ENCODE data around the gene OR7A5.
"Not testable (repeated sequence)": the region's sequence is repeated elsewhere in the genome, so short reads cannot be mapped to it uniquely, and the experiment has no call there.

OR7A5 gene

GRCh38 chr19:14835011-14835410 lies at the start of gene OR7A5, which contains the start of gene OR7C1:
OR7A5 (minus strand) TSS chr19:14835185; CDS start chr19:14828241, 6,944 bp downstream.
OR7C1 (minus strand) TSS chr19:14835185; CDS start chr19:14800136, 35,049 bp downstream.
- DNase-seq, result no peak

- no peak for DNase-seq
These were observed 36.7 kb upstream of the OR7A5 start for GRCh38 chr19:14871619-14872230.

GRCh38 chr19:14868497-14868896 lies 33.5 kb upstream of the OR7A5 start:
- no peak for DNase-seq

- DNase-seq, result no peak
These were observed 13.8 kb upstream of the OR7A5 start, which contains the start of gene OR7A10 for GRCh38 chr19:14848822-14849221. OR7A10 (minus strand) TSS chr19:14848922; CDS start chr19:14841877, 7,045 bp downstream.

GRCh38 chr19:14843578-14843977 lies 8.6 kb upstream of the OR7A5 start:
- DNase-seq, result no peak

GRCh38 chr19:14843169-14843568 lies 8.2 kb upstream of the OR7A5 start:
- DNase-seq, result no peak

GRCh38 chr19:14840206-14840605 lies 5.2 kb upstream of the OR7A5 start:
- DNase-seq, result no peak

- DNase-seq, result no peak
These were observed 2.4 kb upstream of the OR7A5 start for GRCh38 chr19:14837391-14837790.

GRCh38 chr19:14830702-14831101 lies 4.3 kb downstream of the OR7A5 start:
- DNase-seq, result peak; percentile 3

- DNase-seq, result no peak
These were observed 9.0 kb downstream of the OR7A5 start for GRCh38 chr19:14826006-14826405.

GRCh38 chr19:14821937-14822336 lies 13.0 kb downstream of the OR7A5 start:
- DNase-seq, result no peak

- no peak for DNase-seq
These were observed 16.4 kb downstream of the OR7A5 start for GRCh38 chr19:14818588-14818987.

- no peak for DNase-seq
These were observed 17.9 kb downstream of the OR7A5 start for GRCh38 chr19:14817052-14817451.

GRCh38 chr19:14814982-14815652 lies 19.9 kb downstream of the OR7A5 start:
- DNase-seq, result no peak

- no peak for DNase-seq
These were observed 25.5 kb downstream of the OR7A5 start for GRCh38 chr19:14809272-14810057.

GRCh38 chr19:14804765-14805164 lies 30.2 kb downstream of the OR7A5 start:
- DNase-seq, result no peak

- DNase-seq, result no peak
These were observed 36.2 kb downstream of the OR7A5 start for GRCh38 chr19:14798760-14799159.

- DNase-seq, result no peak
These were observed 39.0 kb downstream of the OR7A5 start for GRCh38 chr19:14796021-14796420.

- DNase-seq, result no peak
These were observed 39.8 kb downstream of the OR7A5 start for GRCh38 chr19:14795078-14795721.

- not testable (repeated sequence) for DNase-seq
These were observed 42.7 kb downstream of the OR7A5 start for GRCh38 chr19:14792250-14792649.

GRCh38 chr19:14786421-14786851 lies 48.5 kb downstream of the OR7A5 start:
- DNase-seq, result no peak

GRCh38 chr19:14785102-14785793 lies 49.7 kb downstream of the OR7A5 start:
- DNase-seq, result peak; percentile 20
